Testis (tissue), 2 donors: ENCODE measurements around the gene MIB2.

Experiments used
- POLR2A ChIP-seq: fragments of 450-650 bp; IDR thresholded peaks from one replicate; pipeline ENCODE4 v1.6.1; 2017; ENCODE audit warnings: antibody characterized with exemption, mild to moderate bottlenecking, moderate library complexity
- TF ChIP-seq, protein P1 (sequence below), 3 experiments: fragments of 450-650 bp in 2 of 3; fragments of 200-600 bp in 1 of 3; sonication (generic) in 1 of 3; IDR thresholded peaks; one replicate each; pipeline ENCODE4 v1.5.1; 2016 to 2019; ENCODE audit warnings: antibody characterized with exemption in 3 of 3, mild to moderate bottlenecking in 2 of 3, moderate library complexity in 1 of 3

GRCh38 chr1:1610796-1611195 lies 4.5 kb upstream of the MIB2 start:
- TF ChIP-seq, protein P1, sequence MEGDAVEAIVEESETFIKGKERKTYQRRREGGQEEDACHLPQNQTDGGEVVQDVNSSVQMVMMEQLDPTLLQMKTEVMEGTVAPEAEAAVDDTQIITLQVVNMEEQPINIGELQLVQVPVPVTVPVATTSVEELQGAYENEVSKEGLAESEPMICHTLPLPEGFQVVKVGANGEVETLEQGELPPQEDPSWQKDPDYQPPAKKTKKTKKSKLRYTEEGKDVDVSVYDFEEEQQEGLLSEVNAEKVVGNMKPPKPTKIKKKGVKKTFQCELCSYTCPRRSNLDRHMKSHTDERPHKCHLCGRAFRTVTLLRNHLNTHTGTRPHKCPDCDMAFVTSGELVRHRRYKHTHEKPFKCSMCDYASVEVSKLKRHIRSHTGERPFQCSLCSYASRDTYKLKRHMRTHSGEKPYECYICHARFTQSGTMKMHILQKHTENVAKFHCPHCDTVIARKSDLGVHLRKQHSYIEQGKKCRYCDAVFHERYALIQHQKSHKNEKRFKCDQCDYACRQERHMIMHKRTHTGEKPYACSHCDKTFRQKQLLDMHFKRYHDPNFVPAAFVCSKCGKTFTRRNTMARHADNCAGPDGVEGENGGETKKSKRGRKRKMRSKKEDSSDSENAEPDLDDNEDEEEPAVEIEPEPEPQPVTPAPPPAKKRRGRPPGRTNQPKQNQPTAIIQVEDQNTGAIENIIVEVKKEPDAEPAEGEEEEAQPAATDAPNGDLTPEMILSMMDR (IDR thresholded peaks at IDR 0.05), result no peak
- TF ChIP-seq POLR2A, result no peak
